ENCODE measurements around the gene PUM2.
"Not testable (repeated sequence)": the region's sequence is repeated elsewhere in the genome, so short reads cannot be mapped to it uniquely, and the experiment has no call there.

PUM2 gene

DNA sequence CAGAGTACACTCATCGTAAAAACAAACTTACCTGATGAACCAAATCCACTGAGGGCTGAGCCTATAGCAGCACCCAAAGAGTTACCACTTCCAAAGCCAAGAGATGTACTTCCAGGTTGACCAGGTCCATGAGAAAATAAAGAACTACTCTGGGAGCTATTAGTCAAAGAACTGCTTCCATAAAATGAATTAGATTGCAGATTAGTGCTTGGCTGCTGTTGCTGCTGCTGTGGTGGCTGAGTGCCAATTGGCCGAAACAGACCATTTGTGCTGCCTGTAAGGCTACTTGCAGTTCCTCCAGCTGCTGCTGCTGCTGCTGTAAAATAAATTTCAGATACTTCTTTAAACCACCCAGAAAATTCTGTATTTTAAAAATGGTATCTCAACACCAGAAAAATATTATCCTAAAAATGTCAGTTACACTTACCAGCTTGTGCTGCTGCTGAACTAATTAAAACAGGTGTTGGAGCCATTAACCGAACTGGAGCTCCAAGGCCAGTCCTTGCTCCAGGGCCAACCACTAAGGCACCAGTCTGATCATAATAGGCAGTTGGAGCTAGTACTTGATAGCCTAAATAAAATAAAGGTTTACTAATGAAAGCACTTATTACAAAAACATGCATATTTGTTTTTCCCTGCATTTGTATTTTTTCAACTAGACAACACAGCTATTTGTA, 67.6 kb downstream of the PUM2 start:
- no peak for DNase-seq

DNA sequence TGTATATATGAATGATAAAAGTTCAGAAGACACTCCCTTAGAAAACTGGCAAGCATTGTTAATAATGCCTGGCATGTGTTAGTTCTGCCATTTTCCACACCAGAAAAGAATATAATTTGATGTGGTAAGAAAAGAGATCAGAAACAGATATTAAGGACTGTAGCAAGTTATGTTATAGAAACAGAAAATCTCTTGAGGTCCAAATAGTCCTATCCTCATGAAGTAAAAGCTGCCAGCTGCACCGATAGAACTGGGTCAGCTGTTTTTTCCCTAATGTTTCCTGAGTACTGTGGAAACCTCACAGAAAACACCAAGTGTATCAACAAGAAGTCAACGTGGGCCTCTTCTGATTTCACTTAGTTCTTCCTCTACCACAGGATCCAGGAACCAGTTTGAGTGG, 68.8 kb downstream of the PUM2 start:
- no peak for DNase-seq

DNA sequence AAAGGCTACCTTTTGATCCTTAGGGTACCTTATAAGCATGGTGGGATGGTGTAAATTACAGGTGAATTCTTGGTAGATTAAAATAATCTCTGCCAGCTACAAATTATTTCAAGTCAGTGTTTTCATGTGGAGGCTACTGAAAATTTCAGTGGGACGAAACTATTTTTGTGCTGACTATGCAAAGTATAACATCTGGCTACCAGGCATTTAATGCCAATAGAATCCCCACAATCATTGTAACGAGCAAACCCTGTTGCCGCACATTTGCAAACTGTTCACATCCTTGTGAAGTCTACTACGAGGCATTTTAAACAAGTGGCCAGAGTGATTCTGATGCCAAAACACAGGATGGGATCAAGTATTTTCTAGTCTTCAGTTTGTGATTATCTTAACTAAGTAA, 77.6 kb downstream of the PUM2 start:
- no peak for DNase-seq

DNA sequence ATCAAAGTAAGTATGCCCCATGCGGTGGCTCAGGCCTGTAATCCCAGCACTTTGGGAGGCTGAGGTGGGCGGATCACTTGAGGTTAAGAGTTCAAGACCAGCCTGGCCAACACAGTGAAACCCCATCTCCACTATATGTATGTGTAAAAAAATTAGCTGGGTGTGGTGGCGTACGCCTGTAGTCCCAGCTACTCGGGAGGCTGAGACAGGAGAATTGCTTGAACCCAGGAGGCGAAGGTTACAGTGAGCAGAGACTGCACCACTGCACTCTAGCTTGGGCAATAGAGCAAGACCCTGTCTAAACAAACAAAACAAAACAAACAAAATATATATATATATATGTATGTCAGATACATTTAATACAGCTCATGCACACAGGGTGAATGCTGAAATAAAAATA, 82.3 kb downstream of the PUM2 start:
- not testable (repeated sequence) for DNase-seq

DNA sequence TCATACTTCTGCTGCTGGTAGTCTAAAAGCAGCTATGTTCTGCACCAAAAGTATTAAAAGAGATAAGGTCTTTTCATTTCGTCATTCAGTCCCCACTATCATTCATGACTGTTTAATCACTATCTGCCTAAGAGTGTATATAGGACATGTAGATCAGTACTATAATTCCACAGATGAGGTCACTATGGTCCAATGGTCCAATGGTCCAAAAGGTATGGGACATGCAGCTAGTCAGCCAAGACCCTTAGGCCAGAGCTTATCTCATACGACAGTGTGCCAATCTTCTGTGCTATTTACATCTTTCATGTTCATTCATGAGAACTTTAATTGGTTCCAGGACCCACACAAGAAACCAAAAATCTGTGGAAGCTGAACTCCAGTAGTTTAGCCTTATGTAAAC, 83.1 kb downstream of the PUM2 start:
- DNase-seq, result no peak

DNA sequence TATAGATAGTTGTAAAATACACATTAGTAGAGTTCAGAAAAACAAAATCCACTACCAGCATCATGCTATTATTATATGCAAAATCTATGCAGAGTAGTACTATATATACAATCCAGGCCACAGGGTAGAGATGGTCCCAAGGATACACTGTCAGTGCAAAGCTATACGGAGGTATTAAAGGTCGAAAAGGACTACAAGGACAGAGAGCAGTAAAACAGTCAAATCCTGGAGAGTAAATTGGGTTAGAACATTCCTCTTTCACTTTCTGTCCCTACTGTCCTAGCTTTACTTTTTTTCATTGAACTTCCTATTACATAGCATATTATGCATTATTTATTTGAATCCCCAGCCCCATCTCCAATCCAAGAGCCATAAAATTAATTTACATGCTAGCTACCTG, 86.0 kb downstream of the PUM2 start:
- no peak for DNase-seq

DNA sequence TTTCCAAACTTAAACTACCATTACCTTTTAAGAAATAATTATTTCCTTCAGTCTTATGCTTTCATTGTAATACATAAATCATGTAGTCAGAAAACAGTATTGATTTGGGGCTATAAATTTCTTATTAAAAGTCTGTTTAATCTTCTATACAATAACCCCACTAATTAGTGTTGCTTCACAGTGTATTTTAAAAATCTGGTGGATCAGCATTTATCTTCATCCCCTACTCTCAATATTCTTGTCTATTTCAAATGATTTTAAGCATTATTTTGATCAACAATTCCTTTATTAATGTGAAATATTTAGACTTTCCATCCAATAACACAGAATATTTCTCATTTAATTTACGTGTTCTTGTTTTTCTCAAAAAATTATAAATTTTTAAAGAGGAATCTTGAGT, 93.2 kb downstream of the PUM2 start:
- DNase-seq, result no peak

DNA sequence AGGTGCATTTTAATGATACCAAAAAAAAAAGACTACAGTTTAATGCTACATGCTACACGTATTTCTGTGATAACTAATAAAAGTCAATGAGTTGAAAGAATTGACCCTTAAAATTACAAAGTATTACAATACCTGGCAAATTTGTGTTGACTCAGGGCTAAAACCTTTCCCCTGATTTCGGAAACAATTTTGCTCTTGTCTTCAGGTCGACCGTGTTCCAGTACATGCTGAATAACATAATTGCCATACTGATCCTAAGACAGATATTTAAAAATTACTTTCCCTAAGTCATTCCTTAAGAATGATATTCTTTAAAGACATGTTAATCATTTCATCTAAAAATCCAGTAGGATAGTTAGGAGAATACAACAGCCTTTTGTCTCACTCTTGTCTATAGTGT, 95.9 kb downstream of the PUM2 start:
- no peak for DNase-seq

DNA sequence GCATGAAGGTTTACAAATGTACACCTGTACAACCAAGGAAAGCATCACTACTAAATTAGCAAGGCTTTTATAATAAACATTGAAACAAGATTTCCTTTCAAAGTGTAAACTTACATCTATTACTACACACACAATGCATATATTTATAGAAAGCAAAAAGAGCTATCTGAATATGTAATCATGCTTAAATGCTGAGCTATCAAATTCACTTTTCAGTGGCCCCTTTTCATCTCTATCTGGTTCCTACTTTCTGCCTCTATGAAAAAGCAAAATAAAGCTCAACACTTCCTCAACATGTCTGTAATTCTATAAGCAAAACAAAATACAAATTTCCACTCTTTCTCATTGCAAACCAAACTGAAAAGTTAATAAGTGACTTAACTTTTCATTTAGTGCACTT, 100.2 kb downstream of the PUM2 start:
- no peak for DNase-seq

DNA sequence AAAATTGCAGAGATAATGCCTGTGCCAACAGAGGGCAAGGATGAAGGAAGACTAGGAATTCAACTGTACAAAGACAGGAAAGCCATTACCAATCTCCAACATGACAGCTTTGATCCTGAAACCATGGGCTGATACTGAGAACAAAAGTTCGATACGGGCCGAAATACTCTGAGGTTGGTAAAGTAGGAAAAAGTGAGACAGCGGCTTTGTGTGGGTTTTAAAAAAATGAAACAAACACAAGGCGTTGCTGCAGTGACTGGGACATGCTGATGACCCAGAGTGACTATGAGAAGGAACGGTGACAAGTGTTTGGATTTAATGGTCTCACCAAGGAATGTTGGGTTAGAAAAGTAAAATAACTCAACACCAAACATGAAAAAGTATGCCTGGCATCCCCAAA, 101.5 kb downstream of the PUM2 start:
- no peak for DNase-seq

DNA sequence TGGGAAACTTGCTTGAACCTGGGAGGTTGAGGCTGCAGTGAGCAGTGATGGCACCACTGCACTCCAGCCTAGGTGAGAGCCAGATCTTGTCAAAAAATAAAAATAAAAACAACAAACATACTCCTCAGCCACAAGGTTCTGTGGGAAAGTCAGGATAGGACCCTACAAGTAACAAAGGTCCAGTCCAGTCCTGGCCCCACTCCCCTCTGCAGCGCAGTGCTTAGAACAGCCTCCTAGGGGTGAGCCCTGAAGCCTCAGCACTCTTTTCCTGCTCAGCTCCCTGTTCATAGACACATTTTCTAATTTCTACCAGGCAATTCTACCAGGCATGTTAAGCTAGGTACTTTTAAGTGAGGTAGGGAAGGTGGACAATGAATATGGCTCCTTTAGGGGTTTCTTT, 103.6 kb downstream of the PUM2 start:
- DNase-seq, result no peak

DNA sequence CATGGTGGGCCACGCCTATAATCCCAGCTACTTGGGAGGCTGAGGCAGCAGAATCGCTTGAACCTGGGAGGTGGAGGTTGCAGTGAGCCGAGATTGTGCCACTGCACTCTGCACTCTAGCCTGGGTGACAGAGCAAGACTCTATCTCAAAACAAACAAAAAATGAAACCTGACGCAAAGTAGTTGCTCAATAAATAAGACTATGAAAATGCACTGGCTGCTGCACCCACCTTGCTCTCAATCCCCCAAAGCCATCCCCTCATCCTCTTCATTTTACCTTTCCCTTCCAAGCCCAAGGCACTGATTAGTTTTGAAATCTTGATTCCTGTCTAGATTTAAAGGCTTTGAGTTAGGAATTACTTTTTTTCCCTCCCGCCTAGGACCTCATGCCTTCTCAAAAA, 107.0 kb downstream of the PUM2 start:
- not testable (repeated sequence) for DNase-seq

DNA sequence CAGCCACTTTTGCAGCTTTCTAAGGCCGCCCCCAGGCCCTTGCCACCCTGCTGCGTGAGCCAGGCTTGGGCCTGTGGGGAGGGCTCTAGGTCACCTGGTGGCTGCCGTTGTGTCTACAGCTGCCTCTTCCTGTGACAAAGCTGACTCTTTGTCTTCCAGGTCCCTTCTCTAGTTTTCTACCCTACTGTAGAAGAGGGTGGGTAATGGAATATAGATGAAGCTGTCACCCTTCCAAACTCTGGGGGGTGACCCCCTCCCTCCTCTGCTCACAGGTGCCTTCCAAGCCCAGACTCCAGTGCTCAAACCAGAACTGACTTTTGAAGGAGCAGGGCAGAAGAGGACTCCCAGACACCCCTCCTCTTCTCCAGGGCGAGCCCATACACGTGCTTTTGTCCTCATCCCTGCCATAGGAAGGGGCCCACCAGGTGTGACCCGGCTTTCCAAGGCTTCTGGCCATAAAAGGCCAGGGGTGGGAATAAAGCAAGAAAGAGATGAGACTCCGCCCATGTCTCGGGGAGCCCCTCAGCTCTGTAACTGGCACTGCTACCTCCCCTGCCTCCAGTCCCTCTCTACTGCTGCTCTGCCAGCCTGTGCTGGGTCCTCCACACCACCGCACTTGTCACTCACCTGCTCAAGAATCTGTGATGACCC, 107.8 kb downstream of the PUM2 start:
- no peak for DNase-seq

DNA sequence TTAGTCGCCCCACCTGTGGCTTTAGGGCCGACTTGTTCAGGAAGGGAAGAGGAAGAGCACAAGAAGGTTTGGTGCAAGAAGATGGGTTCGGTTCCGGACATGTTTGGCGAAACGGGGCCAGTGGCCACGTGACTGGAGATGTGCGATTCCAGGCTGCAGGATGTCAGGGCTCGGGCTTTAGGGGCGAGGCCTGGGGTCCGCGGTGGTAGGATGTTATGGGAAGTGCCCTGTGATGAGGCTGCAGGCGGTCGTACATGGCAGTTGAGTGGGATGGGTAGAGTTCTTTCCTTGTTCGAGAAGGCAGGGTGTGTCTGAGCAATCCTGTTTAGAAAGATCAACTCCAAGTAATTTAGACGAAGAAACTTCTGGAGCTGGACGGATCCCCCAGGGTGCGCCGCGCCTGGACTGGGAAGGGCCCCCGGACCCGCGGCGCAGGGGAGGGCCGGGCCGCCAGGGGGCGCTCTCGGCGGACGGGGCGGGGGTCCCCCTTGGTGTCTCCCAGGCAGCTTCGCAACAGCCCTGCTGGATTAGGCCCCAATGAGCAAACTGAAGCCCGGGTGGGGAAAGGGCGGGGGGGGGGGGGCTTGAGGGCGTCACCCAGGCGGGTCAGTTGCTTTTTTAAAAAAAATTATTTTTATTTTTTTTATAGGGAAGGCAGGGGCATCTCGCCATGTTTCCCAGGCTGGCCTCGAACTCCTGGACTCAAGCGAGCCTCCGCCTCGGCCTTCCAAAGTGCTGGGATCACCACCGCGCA, 108.5 kb downstream of the PUM2 start:
- no peak for DNase-seq

DNA sequence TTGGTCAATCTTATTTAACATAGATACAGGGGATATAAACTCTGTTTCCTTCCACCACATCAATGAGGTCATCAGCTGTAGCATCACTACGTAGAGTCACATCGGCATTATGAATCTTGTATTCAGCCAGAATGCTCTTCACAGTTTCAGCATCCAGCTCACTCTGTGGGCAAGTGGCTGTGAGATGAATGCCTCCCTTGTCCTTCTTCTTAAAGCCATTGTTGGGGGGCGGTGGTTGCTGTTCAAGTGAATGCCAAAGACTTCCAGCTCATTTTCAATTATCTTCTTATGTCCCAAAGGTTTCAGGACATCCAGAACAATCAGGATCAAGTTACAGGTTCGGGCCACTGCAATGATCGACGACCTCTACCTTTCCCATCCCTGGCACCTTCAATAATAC, 110.4 kb downstream of the PUM2 start:
- not testable (repeated sequence) for DNase-seq

DNA sequence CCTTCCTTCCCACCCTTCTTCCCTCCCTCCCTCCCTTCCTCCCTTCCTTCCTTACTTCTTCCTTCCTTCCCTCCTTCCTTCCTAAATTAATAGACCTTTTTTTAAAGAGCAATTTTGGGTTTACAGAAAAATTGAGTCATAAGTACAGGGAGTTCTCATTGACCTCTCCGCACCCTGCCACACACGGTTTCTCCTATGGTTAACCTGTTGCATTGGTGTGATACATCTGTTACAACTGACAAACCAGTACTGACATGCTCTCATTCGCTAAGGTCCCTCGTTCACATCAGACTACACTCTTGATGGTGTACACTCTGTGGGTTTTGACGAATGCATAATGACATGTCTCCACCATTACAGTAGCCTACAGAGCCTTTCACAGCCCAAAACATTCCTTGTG, 114.1 kb downstream of the PUM2 start:
- DNase-seq, result no peak

DNA sequence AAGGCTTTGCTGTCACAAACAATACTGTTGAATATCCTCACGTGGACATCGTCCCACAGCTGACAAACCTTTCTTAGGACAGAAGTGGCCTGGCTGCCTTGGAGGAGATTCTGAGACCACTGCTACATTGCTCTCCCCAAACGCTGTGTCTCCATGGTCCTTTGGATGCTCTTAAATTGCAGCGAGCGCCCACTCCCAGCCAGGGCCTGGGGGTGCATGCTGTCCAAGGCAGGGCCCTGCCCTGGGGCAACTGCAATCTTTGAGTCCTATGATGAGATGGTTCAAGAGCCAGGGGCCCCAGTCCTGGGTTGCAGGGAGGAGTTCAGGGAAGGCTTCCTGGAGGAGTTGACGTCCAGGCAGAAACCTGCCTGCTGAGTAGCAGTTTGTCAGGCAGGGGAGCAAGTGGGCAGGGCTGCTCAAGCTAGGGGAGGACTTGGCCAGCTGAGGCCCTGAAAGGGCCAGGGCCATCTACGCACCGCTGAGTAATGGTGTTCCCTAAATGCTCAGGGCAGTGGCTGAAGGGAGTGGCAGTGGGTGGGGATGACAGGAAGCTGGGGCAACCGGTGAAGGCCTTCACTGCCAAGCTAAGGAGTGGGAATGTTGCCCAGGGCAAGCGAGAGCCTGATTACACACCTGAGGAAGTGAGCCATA, 114.9 kb downstream of the PUM2 start:
- no peak for DNase-seq

DNA sequence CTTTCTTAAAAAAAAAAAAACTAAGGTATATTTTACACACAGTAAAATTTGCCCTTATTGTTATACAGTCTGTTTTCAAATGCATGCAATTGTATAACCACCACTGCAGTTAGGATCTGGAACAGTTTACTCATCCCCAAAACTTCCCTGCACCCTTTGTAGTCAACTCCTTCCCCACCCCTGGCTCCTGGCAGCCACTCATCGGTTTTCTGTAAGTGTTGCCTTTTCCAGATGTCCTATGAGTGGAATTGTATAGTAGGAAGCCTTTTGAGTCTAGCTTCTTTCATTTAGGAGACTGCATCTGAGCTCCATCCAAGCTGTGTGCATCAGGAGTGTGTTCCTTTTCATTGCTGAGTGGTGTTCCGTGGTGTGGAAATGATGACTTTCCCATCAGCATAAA, 116.0 kb downstream of the PUM2 start:
- not testable (repeated sequence) for DNase-seq

DNA sequence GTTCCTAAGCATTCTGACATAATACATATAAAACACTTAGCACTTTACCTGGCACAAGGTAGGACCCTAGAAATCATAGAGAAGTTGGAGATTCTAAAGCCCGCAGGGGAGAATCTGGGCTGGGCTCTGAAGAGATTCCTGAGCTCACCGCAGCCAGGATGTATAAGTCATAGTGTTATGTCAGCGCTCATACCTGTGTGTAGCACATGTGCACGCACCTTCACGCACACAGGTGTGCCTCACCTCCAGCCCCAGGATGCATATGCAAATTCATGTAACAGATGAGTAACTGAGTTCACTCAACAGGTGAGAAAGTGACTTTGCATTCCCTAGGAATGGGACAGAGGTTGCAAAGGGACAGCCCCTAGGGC, 117.8 kb downstream of the PUM2 start:
- DNase-seq, result no peak

DNA sequence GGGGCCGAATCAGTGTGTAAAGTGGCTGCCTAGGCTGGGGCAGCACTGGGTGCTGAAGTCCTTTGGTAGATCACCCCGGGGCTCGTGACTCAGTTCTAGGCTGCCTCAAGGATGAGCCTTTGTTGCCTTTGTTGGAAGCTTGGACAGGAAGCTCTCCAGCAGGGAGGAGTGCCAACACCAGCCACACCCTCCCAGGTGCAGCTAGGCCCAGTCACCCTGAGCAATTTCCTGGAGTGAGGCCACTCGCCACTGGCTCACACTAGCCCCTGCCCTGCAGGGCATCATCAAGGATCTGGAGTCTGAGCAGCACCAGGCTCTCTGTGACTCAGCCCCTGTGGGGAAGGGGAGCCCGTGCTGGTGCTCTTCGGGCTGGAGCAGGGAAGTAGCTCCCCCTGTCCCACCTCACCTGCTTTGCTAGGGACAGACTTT, 119.0 kb downstream of the PUM2 start:
- no peak for DNase-seq

DNA sequence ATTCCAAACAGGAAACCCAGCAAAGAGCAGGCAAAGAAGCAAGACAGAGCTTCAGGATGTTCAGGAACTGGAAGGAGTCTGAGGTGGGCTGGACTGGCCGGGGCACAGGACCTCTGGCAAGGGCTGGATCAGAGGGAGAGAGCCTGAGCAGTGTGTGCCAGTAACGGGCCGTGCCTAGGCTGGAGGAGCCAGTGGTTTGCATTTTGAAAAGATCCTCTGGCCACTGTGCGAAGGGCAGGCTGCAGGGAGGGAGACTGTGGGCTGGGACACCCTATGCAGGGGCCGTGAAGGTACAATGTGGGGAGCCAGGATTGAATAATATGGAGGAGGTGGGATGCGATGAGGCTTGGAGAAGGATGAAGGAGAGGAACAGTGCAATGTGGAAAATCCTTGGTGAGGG, 119.5 kb downstream of the PUM2 start:
- DNase-seq, result no peak

DNA sequence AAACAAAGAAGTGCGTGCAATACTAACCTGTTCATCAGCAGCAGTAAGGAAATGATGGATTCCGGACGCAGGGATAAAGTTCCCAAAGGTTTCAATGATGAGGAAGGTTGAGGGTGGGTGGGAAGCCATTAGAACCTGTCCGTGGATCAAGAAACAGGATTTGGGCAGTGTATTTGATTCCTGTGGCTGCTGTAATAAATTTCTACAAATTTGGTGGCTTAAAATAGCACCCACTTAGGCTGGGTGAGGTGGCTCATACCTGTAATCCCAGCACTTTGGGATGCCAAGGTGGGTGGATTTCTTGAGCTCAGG, 120.6 kb downstream of the PUM2 start:
- DNase-seq, result no peak

DNA sequence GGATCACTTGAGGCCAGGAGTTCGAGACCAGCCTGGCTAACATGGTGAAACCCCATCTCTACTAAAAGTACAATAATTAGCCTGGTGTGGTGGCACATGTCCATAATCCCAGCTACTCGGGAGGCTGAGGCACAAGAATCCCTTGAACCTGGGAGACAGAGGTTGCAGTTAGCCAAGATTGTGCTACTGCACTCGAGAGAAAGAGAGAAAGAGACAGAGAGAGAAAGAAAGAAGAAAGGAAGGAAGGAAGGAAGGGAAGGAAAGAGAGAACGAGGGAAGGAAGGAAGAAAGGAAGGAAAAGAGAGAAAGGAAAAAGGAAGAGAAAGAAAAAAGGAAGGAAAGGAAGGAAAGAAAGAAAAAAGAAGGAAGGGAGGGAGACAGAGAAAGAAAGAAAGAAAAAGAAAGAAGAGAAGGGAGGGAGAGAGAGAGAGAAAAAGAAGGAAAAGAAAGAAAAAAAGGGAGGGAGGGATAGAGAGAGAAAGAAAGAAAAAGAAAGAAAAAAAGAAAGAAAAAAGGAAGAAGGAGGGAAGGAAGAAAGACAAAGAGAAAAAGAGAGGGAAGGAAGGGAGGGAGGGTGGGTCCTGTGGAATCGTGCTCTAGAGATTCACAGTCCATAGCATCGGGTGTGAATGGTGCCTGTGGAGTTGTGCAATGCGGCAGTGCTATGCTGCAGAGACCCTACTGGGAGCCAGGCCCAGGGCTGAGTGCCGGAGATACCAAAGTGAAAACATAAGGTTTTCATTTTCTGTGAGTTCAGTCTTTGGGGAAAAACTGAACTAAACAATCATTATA, 121.1 kb downstream of the PUM2 start:
- DNase-seq, result no peak
